Loucy (cell line): ENCODE measurements around the gene TM4SF1.

Experiments used
- EZH2phosphoT487 ChIP-seq: fragments of 200-600 bp; IDR thresholded peaks from 2 replicates; pipeline ENCODE4 v1.6.1; 2018; ENCODE audit warnings: antibody characterized with exemption, mild to moderate bottlenecking, moderate library complexity, borderline replicate concordance
- TF ChIP-seq, protein P1 (sequence below): fragments of 200-600 bp; sonication (generic); conservative IDR thresholded peaks from 2 replicates; pipeline ENCODE4 v1.5.1; 2014; ENCODE audit warnings: mild to moderate bottlenecking, antibody characterized with exemption, low read length

DNA sequence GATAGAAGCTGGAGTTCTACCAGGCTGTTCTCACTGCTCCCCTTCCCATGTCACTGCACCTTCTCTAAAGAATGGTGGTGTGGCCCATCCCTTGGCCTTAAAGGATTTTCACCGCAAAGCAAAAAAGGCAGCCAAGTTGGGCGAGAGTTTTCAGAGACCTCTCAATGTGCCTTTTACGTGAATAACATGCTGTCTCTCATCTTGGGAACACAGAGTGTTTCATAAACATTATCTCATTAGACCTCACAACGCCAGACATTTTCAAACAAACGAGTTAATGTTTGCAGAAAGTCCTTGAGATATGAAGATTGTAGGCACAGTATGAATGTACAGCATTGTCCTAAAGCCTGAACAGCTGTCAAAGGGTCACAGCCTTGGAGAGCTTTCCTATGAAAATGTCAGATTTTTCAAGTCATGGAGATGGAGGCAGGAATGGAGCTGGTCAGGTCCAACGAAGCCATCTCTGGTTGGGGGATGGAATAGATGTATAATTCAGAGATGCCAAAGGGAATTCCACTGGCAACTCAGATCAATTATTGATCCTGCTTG is 21.3 kb downstream of the TM4SF1 start:
- TF ChIP-seq, protein P1, sequence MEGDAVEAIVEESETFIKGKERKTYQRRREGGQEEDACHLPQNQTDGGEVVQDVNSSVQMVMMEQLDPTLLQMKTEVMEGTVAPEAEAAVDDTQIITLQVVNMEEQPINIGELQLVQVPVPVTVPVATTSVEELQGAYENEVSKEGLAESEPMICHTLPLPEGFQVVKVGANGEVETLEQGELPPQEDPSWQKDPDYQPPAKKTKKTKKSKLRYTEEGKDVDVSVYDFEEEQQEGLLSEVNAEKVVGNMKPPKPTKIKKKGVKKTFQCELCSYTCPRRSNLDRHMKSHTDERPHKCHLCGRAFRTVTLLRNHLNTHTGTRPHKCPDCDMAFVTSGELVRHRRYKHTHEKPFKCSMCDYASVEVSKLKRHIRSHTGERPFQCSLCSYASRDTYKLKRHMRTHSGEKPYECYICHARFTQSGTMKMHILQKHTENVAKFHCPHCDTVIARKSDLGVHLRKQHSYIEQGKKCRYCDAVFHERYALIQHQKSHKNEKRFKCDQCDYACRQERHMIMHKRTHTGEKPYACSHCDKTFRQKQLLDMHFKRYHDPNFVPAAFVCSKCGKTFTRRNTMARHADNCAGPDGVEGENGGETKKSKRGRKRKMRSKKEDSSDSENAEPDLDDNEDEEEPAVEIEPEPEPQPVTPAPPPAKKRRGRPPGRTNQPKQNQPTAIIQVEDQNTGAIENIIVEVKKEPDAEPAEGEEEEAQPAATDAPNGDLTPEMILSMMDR = no peak
- no peak for TF ChIP-seq EZH2phosphoT487
